IMR-90 (cell line): Measurements from ENCODE around the gene LILRB2. TPM values are rescaled to one million over a fixed set of nuclear protein-coding genes. Genes with fewer than 3 reads are reported as not detected.

Experiments
- ATAC-seq: fragments of 200-7000 bp; cut with Tn5 transposase; 2 replicates; pipeline ENCODE4 v1.9.1; 2020; ENCODE audit warnings: low read depth, mild to moderate bottlenecking, moderate library complexity
- BruUV-seq: library from RNA; stranded (reverse); fragments of 400-500 nt; replicated peaks from 2 replicates; lab custom pipeline; 2021; lab: Mats Ljungman, UMichigan
- CTCF ChIA-PET: fragments of 300-600 bp; formaldehyde crosslinking; extraction: SDS; loops from one replicate; lab custom pipeline; 2021; ENCODE audit warnings: antibody characterized with exemption; lab: Yijun Ruan, JAX
- POLR2A ChIA-PET: fragments of 300-600 bp; sonication (Branson Sonifier 250); formaldehyde crosslinking; loops from one replicate; lab custom pipeline; 2022; ENCODE audit warnings: antibody characterized with exemption; ENCODE audit not compliant: unreplicated experiment; lab: Charles Lee
- DNase-seq: peaks from one replicate; pipeline ENCODE4 v3.0.0; 2013
- H2AFZ ChIP-seq: replicated peaks from 2 replicates; pipeline ENCODE3; 2013; ENCODE audit warnings: low read length, mild to moderate bottlenecking; ENCODE audit not compliant: poor library complexity
- H2AK5ac ChIP-seq: 2 replicates; pipeline ENCODE4 v1.6.1; 2013; ENCODE audit warnings: low read depth, low read length, inconsistent platforms
- H2AK9ac ChIP-seq: replicated peaks from 2 replicates; pipeline ENCODE3; 2013; ENCODE audit warnings: mild to moderate bottlenecking, low read depth, low read length, moderate library complexity; ENCODE audit not compliant: poor library complexity
- H2BK120ac ChIP-seq: 2 replicates; pipeline ENCODE4 v1.6.1; 2013; ENCODE audit warnings: low read depth, low read length, inconsistent platforms
- H2BK15ac ChIP-seq: 3 replicates; pipeline ENCODE4 v1.6.1; 2013; ENCODE audit warnings: low read depth, low read length, inconsistent platforms
- H2BK20ac ChIP-seq: 2 replicates; pipeline ENCODE4 v1.6.1; 2013; ENCODE audit warnings: low read depth, mild to moderate bottlenecking, inconsistent platforms, low read length, moderate library complexity
- H2BK5ac ChIP-seq: 2 replicates; pipeline ENCODE4 v1.6.1; 2013; ENCODE audit warnings: mild to moderate bottlenecking, low read depth, low read length, inconsistent platforms; ENCODE audit not compliant: poor library complexity, severe bottlenecking
- H3K14ac ChIP-seq: replicated peaks from 2 replicates; pipeline ENCODE4 v1.6.1; 2013; ENCODE audit warnings: low read depth, low read length, inconsistent platforms
- H3K18ac ChIP-seq: 2 replicates; pipeline ENCODE4 v1.6.1; 2013; ENCODE audit warnings: low read depth, low read length, control low read depth
- H3K23ac ChIP-seq: 2 replicates; pipeline ENCODE4 v1.6.1; 2013; ENCODE audit warnings: low read depth, low read length, inconsistent platforms
- H3K27ac ChIP-seq: 2 replicates; pipeline ENCODE4 v1.5.1; 2013; ENCODE audit warnings: mild to moderate bottlenecking, control low read depth, low read length; ENCODE audit not compliant: insufficient read depth
- H3K27me3 ChIP-seq: 2 replicates; pipeline ENCODE4 v1.6.1; 2013; ENCODE audit warnings: low read length; ENCODE audit not compliant: control insufficient read depth, insufficient read depth
- H3K36me3 ChIP-seq: 2 replicates; pipeline ENCODE4 v1.6.1; 2013; ENCODE audit warnings: low read length, mixed read lengths; ENCODE audit not compliant: control insufficient read depth, insufficient read depth
- H3K4ac ChIP-seq: 2 replicates; pipeline ENCODE4 v1.6.1; 2013; ENCODE audit warnings: low read depth, low read length, inconsistent platforms
- H3K4me1 ChIP-seq: 2 replicates; pipeline ENCODE4 v1.6.1; 2013; ENCODE audit warnings: low read length, mixed read lengths; ENCODE audit not compliant: control insufficient read depth, insufficient read depth
- H3K4me2 ChIP-seq: 2 replicates; pipeline ENCODE4 v1.6.1; 2013; ENCODE audit warnings: low read depth, mild to moderate bottlenecking, control low read depth, low read length, moderate library complexity
- H3K4me3 ChIP-seq: 2 replicates; pipeline ENCODE4 v1.5.1; 2013; ENCODE audit warnings: low read depth, mild to moderate bottlenecking, control low read depth, low read length, moderate library complexity; ENCODE audit not compliant: insufficient read depth
- H3K56ac ChIP-seq: 2 replicates; pipeline ENCODE4 v1.6.1; 2013; ENCODE audit warnings: low read length, inconsistent platforms; ENCODE audit not compliant: insufficient read depth; ENCODE audit errors: extremely low read depth
- H3K79me1 ChIP-seq, 2 experiments: 2 replicates each; pipeline ENCODE4 v1.6.1; 2013; ENCODE audit warnings: low read length in 2 of 2, inconsistent platforms in 1 of 2, low read depth in 1 of 2
- H3K9ac ChIP-seq: 2 replicates; pipeline ENCODE4 v1.6.1; 2013; ENCODE audit warnings: low read depth, low read length, control low read depth
- H3K9me1 ChIP-seq: 2 replicates; pipeline ENCODE4 v1.6.1; 2013; ENCODE audit warnings: low read length, inconsistent platforms; ENCODE audit not compliant: insufficient read depth
- H3K9me3 ChIP-seq: 2 replicates; pipeline ENCODE4 v1.6.1; 2013; ENCODE audit warnings: low read length; ENCODE audit not compliant: control insufficient read depth, insufficient read depth
- H4K20me1 ChIP-seq: 2 replicates; pipeline ENCODE4 v1.6.1; 2013; ENCODE audit warnings: low read length, inconsistent platforms; ENCODE audit not compliant: insufficient read depth
- H4K5ac ChIP-seq: 2 replicates; pipeline ENCODE4 v1.6.1; 2013; ENCODE audit warnings: mild to moderate bottlenecking, low read depth, low read length, control low read depth
- H4K8ac ChIP-seq, 2 experiments: 2 replicates each; pipeline ENCODE4 v1.6.1; 2013; ENCODE audit warnings: low read depth in 2 of 2, low read length in 2 of 2, control low read depth in 1 of 2, inconsistent platforms in 1 of 2
- H4K91ac ChIP-seq: 2 replicates; pipeline ENCODE4 v1.6.1; 2013; ENCODE audit warnings: low read depth, low read length, inconsistent platforms; ENCODE audit not compliant: insufficient read depth
- BHLHE40 ChIP-seq: fragments of 150-350 bp; IDR thresholded peaks from 2 replicates; pipeline ENCODE4 v1.6.1; 2016; ENCODE audit warnings: mild to moderate bottlenecking, low read depth, low read length
- CEBPB ChIP-seq: IDR thresholded peaks from 2 replicates; pipeline ENCODE4 v1.6.1; 2012; ENCODE audit warnings: low read depth, low read length, improper control_type of control experiment
- CHD1 ChIP-seq: IDR thresholded peaks from 2 replicates; pipeline ENCODE4 v1.6.1; 2012; ENCODE audit warnings: low read depth, low read length, improper control_type of control experiment
- FOS ChIP-seq: fragments of 150-350 bp; IDR thresholded peaks from 2 replicates; pipeline ENCODE4 v1.6.1; 2016; ENCODE audit warnings: low read depth, low read length
- MAFK ChIP-seq: IDR thresholded peaks from 2 replicates; pipeline ENCODE4 v1.6.1; 2012; ENCODE audit warnings: low read depth, low read length, improper control_type of control experiment
- MAZ ChIP-seq: IDR thresholded peaks from 2 replicates; pipeline ENCODE4 v1.6.1; 2012; ENCODE audit warnings: low read depth, mild to moderate bottlenecking, low read length, improper control_type of control experiment, moderate library complexity, borderline replicate concordance
- MXI1 ChIP-seq: IDR thresholded peaks from 2 replicates; pipeline ENCODE4 v1.6.1; 2012; ENCODE audit warnings: low read depth, mild to moderate bottlenecking, low read length, moderate library complexity, borderline replicate concordance
- NFE2L2 ChIP-seq: fragments of 150-350 bp; IDR thresholded peaks from 2 replicates; pipeline ENCODE4 v1.6.1; 2016; ENCODE audit warnings: low read depth, mild to moderate bottlenecking, low read length
- POLR2A ChIP-seq: IDR thresholded peaks from 2 replicates; pipeline ENCODE4 v1.6.1; 2012; ENCODE audit warnings: mild to moderate bottlenecking, low read depth, low read length
- RAD21 ChIP-seq: IDR thresholded peaks from 2 replicates; pipeline ENCODE4 v1.6.1; 2012; ENCODE audit warnings: low read length, improper control_type of control experiment
- RCOR1 ChIP-seq: IDR thresholded peaks from 2 replicates; pipeline ENCODE4 v1.6.1; 2012; ENCODE audit warnings: mild to moderate bottlenecking, low read length, improper control_type of control experiment; ENCODE audit not compliant: insufficient replicate concordance
- RFX5 ChIP-seq: IDR thresholded peaks from 2 replicates; pipeline ENCODE4 v1.8.0; 2012; ENCODE audit warnings: low read depth, mild to moderate bottlenecking, low read length, moderate library complexity
- SMC3 ChIP-seq: fragments of 150-350 bp; IDR thresholded peaks from 2 replicates; pipeline ENCODE4 v1.6.1; 2016; ENCODE audit warnings: low read depth, mild to moderate bottlenecking, antibody characterized with exemption, low read length, moderate library complexity
- WGBS, 2 experiments: methylation state at CpG; one replicate each; pipeline versions ENCODE4 v1.1.5 to v1.1.7; 2013; ENCODE audit warnings: missing lambda C conversion rate in 2 of 2; ENCODE audit not compliant: insufficient read length in 1 of 2; ENCODE audit errors: extremely low coverage in 2 of 2; 5-methylcytosine and 5-hydroxymethylcytosine counted together
- dilution Hi-C: fragments of 300-500 bp; cut with HindIII; formaldehyde crosslinking; loops from one replicate; pipeline ENCODE4 v1.14.3; 2018; ENCODE audit warnings: low sequenced_read_pairs; ENCODE audit not compliant: unreplicated experiment
- in situ Hi-C: fragments of 300-500 bp; cut with MboI; formaldehyde crosslinking; loops from 3 replicates; pipeline ENCODE4 v1.14.3; 2019; ENCODE audit warnings: low sequenced_read_pairs, inconsistent platforms, mixed read lengths
- intact Hi-C: fragments of 100-400 bp; cut with micrococcal nuclease; formaldehyde crosslinking; loops from 2 replicates; pipeline ENCODE4 v1.10.0; 2022
- polyA plus RNA-seq, 3 experiments: library from polyadenylated mRNA; depleted of rRNA; stranded (reverse); fragments of >200 nt; gene quantifications; 2 replicates each; pipeline ENCODE4 v1.2.3, GENCODE V29; 2012; ENCODE audit warnings: low replicate concordance in 1 of 3
- total RNA-seq: library from RNA; depleted of rRNA; stranded (reverse); fragments of >200 nt; gene quantifications from 2 replicates; pipeline ENCODE4 v1.2.3, GENCODE V29; 2012
- TF ChIP-seq, protein P1 (sequence below): conservative IDR thresholded peaks from 2 replicates; pipeline ENCODE4 v1.5.1; 2012; ENCODE audit warnings: mild to moderate bottlenecking, low read depth, low read length, improper control_type of control experiment
- TF ChIP-seq, protein P2 (sequence below): fragments of 150-350 bp; IDR thresholded peaks from 2 replicates; pipeline ENCODE4 v1.6.1; 2017; ENCODE audit warnings: mild to moderate bottlenecking, antibody characterized with exemption, low read length, low read depth
- TF ChIP-seq, protein P3 (sequence below): fragments of 150-350 bp; IDR thresholded peaks from 2 replicates; pipeline ENCODE4 v1.6.1; 2016; ENCODE audit warnings: low read depth, mild to moderate bottlenecking, low read length, moderate library complexity, borderline replicate concordance

Gene LILRB2
- total and polyA plus RNA-seq, 2 of the 4 experiments (the other 2 are of a cell fraction) = not detected

DNA sequence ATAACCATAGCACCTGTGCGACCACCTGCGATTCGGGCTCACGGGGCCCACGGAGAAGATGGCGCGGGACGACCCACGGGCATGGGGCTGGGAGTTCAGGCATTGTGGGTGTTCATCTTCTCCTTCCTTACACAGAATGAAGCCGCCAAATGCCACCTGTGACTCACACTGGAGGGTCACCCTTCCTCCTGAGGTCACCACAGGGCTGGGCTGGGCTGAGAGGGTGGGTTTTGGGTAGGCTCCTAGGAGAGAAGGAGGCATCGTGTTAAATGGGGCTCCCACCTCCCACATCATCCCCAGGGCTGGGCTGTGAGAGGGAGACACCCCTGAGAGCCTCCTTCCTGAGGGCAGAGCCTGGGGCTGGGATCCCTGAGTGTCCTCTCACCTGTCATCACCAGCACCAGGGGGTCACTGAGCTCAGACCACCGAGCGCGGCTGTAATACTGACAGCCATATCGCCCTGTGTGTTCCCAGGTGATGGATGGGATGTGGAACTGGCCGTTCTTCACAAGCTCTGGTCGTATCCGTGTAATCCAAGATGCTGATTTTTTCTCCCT, 1.4 kb downstream of the LILRB2 start:
- H2AK9ac ChIP-seq = no peak overlapping the region
- no peak overlapping the region for H2BK15ac ChIP-seq
- ATAC-seq (no peak), DNase-seq (no peak)
- dilution Hi-C loops (no loop called here), in situ Hi-C loops (no loop called here), intact Hi-C loops (no loop called here)
- BruUV-seq = no TSS peak
- no peak overlapping the region for H2BK120ac ChIP-seq
- H3K36me3 ChIP-seq = no peaks in the 10 kb centered on the region
- H3K79me1 ChIP-seq = no peaks in the 10 kb centered on the region
- TF ChIP-seq MAZ (no peak), RCOR1 (no peak), FOS (no peak), CHD1 (no peak), MAFK (no peak), MXI1 (no peak), BHLHE40 (no peak), SMC3 (no peak), NFE2L2 (no peak), CEBPB (no peak), RAD21 (no peak), RFX5 (no peak), POLR2A (no peak)
- TF ChIP-seq, protein P1, sequence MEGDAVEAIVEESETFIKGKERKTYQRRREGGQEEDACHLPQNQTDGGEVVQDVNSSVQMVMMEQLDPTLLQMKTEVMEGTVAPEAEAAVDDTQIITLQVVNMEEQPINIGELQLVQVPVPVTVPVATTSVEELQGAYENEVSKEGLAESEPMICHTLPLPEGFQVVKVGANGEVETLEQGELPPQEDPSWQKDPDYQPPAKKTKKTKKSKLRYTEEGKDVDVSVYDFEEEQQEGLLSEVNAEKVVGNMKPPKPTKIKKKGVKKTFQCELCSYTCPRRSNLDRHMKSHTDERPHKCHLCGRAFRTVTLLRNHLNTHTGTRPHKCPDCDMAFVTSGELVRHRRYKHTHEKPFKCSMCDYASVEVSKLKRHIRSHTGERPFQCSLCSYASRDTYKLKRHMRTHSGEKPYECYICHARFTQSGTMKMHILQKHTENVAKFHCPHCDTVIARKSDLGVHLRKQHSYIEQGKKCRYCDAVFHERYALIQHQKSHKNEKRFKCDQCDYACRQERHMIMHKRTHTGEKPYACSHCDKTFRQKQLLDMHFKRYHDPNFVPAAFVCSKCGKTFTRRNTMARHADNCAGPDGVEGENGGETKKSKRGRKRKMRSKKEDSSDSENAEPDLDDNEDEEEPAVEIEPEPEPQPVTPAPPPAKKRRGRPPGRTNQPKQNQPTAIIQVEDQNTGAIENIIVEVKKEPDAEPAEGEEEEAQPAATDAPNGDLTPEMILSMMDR = no peak
- TF ChIP-seq, protein P2, sequence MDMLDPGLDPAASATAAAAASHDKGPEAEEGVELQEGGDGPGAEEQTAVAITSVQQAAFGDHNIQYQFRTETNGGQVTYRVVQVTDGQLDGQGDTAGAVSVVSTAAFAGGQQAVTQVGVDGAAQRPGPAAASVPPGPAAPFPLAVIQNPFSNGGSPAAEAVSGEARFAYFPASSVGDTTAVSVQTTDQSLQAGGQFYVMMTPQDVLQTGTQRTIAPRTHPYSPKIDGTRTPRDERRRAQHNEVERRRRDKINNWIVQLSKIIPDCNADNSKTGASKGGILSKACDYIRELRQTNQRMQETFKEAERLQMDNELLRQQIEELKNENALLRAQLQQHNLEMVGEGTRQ = no peak
- TF ChIP-seq, protein P3, sequence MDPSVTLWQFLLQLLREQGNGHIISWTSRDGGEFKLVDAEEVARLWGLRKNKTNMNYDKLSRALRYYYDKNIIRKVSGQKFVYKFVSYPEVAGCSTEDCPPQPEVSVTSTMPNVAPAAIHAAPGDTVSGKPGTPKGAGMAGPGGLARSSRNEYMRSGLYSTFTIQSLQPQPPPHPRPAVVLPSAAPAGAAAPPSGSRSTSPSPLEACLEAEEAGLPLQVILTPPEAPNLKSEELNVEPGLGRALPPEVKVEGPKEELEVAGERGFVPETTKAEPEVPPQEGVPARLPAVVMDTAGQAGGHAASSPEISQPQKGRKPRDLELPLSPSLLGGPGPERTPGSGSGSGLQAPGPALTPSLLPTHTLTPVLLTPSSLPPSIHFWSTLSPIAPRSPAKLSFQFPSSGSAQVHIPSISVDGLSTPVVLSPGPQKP = no peak
- no peak overlapping the region for H4K5ac ChIP-seq
- no peak overlapping the region for H3K4me3 ChIP-seq
- no peak overlapping the region for H4K8ac ChIP-seq
- H3K9me1 ChIP-seq = no peaks in the 10 kb centered on the region
- no peak overlapping the region for H3K4ac ChIP-seq
- H4K91ac ChIP-seq = no peak overlapping the region
- POLR2A ChIA-PET = no interaction called here
- CTCF ChIA-PET = no interaction called here
- H3K27me3 ChIP-seq = peaks cover 2% of the 10 kb centered on the region; the same call in 1 of the 2 replicates
- H3K14ac ChIP-seq = no peak overlapping the region
- H3K9ac ChIP-seq = no peak overlapping the region
- H3K4me2 ChIP-seq = no peak overlapping the region
- no peak overlapping the region for H3K18ac ChIP-seq
- H3K27ac ChIP-seq = no peak overlapping the region
- no peak overlapping the region for H3K23ac ChIP-seq
- no peak overlapping the region for H2BK20ac ChIP-seq
- no peak overlapping the region for H2AFZ ChIP-seq
- H4K20me1 ChIP-seq = no peaks in the 10 kb centered on the region
- H3K9me3 ChIP-seq = no peaks in the 10 kb centered on the region
- H2AK5ac ChIP-seq = no peak overlapping the region
- WGBS, 2 experiments = no CpG with 5 or more reads among the region's 18 CpGs
- H2BK5ac ChIP-seq = no peak overlapping the region
- H3K56ac ChIP-seq = no peak overlapping the region
- no peaks in the 10 kb centered on the region for H3K4me1 ChIP-seq
